Colonic mucosa (tissue), 4 donors: ENCODE results near the gene NEUROD1. TPM values are rescaled to one million over a fixed set of nuclear protein-coding genes. Genes with fewer than 3 reads are reported as not detected.

Experiments
- DNase-seq: peaks from one replicate; pipeline ENCODE4 v3.0.0-alpha.2; 2020
- H3K27ac ChIP-seq: fragments of 200-600 bp; one replicate; pipeline ENCODE4 v1.8.0; 2021
- H3K27me3 ChIP-seq: fragments of 200-600 bp; one replicate; pipeline ENCODE4 v1.8.0; 2021
- H3K36me3 ChIP-seq: fragments of 200-600 bp; one replicate; pipeline ENCODE4 v1.8.0; 2021
- H3K4me1 ChIP-seq: fragments of 200-600 bp; one replicate; pipeline ENCODE4 v1.8.0; 2021; ENCODE audit warnings: mild to moderate bottlenecking
- H3K4me3 ChIP-seq: fragments of 200-600 bp; one replicate; pipeline ENCODE4 v1.8.0; 2021
- H3K9ac ChIP-seq, 2 donors: one replicate each; pipeline ENCODE4 v1.7.0; 2013; ENCODE audit warnings: control low read depth in 2 of 2, low read depth in 2 of 2, low read length in 2 of 2
- H3K9me3 ChIP-seq: fragments of 200-600 bp; one replicate; pipeline ENCODE4 v1.8.0; 2021
- CTCF ChIP-seq: fragments of 200-600 bp; IDR thresholded peaks from one replicate; pipeline ENCODE4 v1.8.0; 2022; ENCODE audit warnings: antibody characterized with exemption, mild to moderate bottlenecking
- intact Hi-C: fragments of 100-400 bp; cut with DNase I; formaldehyde crosslinking; loops from one replicate; pipeline ENCODE4 v1.14.1; 2022
- total RNA-seq, 2 donors: library from RNA; stranded (reverse); fragmentation: NEBNext Ultra II Directional in 1 of 2; extraction: Animal tissue kit (Norgen Biotek cat#: 25700) in 1 of 2; gene quantifications; one replicate each; pipeline ENCODE4 v1.2.1, GENCODE V29; 2021
- donor health status: healthy.
- donor health status: DM: no; HTN: no; CAD: no.
- donor health status: DM: no; HTN: no; CAD: no.

The NEUROD1 gene
- total RNA-seq, 2 donors from 2014 or later, result 1.8 to 3.0 TPM

GRCh38 chr2:181656450-181657291 is 23.6 kb downstream of the NEUROD1 start, which contains the start of gene CERKL:
TSS of gene CERKL (minus strand) at chr2:181657105. CDS start at chr2:181657006, 99 bp downstream.
- Histone ChIP-seq H3K4me1 (no peaks in the 10 kb centered on the region), H3K36me3 (no peaks in the 10 kb centered on the region), H3K27ac (no peak within 1 kb of the TSS), H3K27me3 (peaks cover 6% of the 10 kb centered on the region), H3K4me3 (peak within 1 kb of the TSS; percentile 64), H3K9me3 (no peaks in the 10 kb centered on the region), H3K9ac (peak within 1 kb of the TSS in 1 of 2 donors; percentile 27)
- peak; percentile 45 for DNase-seq
- TF ChIP-seq CTCF, result no peak
- intact Hi-C loops, result no loop called here

- H3K4me3 ChIP-seq, result no peak overlapping the region
- H3K36me3 ChIP-seq, result no peaks in the 10 kb centered on the region
- H3K27ac ChIP-seq, result no peak overlapping the region
- no peaks in the 10 kb centered on the region for H3K4me1 ChIP-seq
- no peaks in the 10 kb centered on the region for H3K9me3 ChIP-seq
- peaks cover 6% of the 10 kb centered on the region for H3K27me3 ChIP-seq
- H3K9ac ChIP-seq, result no peak overlapping the region
- DNase-seq, result no peak
- no peak for TF ChIP-seq CTCF
- intact Hi-C loops, result no loop called here
These were observed 24.8 kb downstream of the NEUROD1 start for GRCh38 chr2:181655519-181655918.

- no peaks in the 10 kb centered on the region for H3K9me3 ChIP-seq
- H3K9ac ChIP-seq, result no peak overlapping the region
- H3K27me3 ChIP-seq, result no peaks in the 10 kb centered on the region
- H3K27ac ChIP-seq, result no peak overlapping the region
- H3K4me3 ChIP-seq, result no peak overlapping the region
- DNase-seq, result no peak
- intact Hi-C loops, result no loop called here
- no peaks in the 10 kb centered on the region for H3K4me1 ChIP-seq
- TF ChIP-seq CTCF, result no peak
- H3K36me3 ChIP-seq, result no peaks in the 10 kb centered on the region
These were observed 30.8 kb downstream of the NEUROD1 start for GRCh38 chr2:181649436-181649979.

GRCh38 chr2:181648478-181649155 is 31.7 kb downstream of the NEUROD1 start:
- no peaks in the 10 kb centered on the region for H3K36me3 ChIP-seq
- H3K4me1 ChIP-seq, result no peaks in the 10 kb centered on the region
- no peak for DNase-seq
- no peaks in the 10 kb centered on the region for H3K9me3 ChIP-seq
- intact Hi-C loops, result no loop called here
- H3K9ac ChIP-seq, result no peak overlapping the region
- no peaks in the 10 kb centered on the region for H3K27me3 ChIP-seq
- no peak for TF ChIP-seq CTCF
- H3K27ac ChIP-seq, result no peak overlapping the region
- no peak overlapping the region for H3K4me3 ChIP-seq

- TF ChIP-seq CTCF, result no peak
- Histone ChIP-seq H3K9ac (no peak overlapping the region), H3K27me3 (no peaks in the 10 kb centered on the region)
These were observed 33.8 kb downstream of the NEUROD1 start for GRCh38 chr2:181646415-181646987.

More at GRCh38 chr2:181646415-181646987, 33.8 kb downstream of the NEUROD1 start:
- Histone ChIP-seq H3K27ac (no peak overlapping the region), H3K4me1 (no peaks in the 10 kb centered on the region), H3K4me3 (no peak overlapping the region), H3K9me3 (no peaks in the 10 kb centered on the region), H3K36me3 (no peaks in the 10 kb centered on the region)
- intact Hi-C loops, result no loop called here
- DNase-seq, result no peak
